GM19035 (cell line): Measurements from ENCODE around the gene BCL7C.
"Not testable (repeated sequence)": the region's sequence is repeated elsewhere in the genome, so short reads cannot be mapped to it uniquely, and the experiment has no call there.

Source experiments
- ATAC-seq: cut with Tn5 transposase; IDR thresholded peaks from one replicate; pipeline ENCODE4 v1.9.1; 2021; ENCODE audit not compliant: unreplicated experiment

Gene BCL7C

GRCh38 chr16:30896261-30896888, 2.5 kb upstream of the BCL7C start, which contains the start of gene CTF1:
Gene CTF1 (plus strand): TSS chr16:30896614. CDS start chr16:30896644, 30 bp downstream.
- no peak for ATAC-seq

DNA sequence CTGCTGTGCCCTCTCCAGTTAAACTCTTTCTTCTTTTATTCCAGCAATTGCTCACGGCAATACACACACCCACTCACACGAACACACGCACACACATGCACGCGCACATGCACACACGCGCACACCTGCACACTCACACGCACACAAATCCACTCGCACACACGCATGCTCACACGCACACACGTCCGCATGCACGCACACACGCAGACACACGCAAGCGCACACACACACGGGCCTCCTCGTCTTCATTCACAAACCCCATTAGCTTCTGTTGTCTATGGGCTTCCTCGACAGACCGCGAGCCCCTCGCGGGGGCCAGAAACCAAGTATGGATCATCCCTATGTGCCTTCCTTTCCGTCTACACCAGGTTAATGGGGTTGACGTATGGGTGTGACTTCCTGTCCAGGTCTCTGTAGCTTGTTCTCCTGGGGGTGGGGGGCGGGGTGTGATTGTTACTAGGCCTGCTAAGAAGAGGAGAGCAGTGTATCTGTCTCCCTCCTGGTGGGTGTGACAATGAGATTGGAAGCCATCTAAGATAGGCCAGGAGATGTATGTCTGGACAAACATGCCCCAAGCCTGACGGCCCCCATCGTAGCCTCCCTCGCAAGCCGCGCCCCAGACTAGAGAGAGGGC, 1.9 kb upstream of the BCL7C start:
- no peak for ATAC-seq

GRCh38 chr16:30894540-30895368, 877 bp upstream of the BCL7C start:
- ATAC-seq = no peak

- ATAC-seq = peak; percentile 14
Observed at GRCh38 chr16:30893417-30893743, 497 bp downstream of the BCL7C start.

DNA sequence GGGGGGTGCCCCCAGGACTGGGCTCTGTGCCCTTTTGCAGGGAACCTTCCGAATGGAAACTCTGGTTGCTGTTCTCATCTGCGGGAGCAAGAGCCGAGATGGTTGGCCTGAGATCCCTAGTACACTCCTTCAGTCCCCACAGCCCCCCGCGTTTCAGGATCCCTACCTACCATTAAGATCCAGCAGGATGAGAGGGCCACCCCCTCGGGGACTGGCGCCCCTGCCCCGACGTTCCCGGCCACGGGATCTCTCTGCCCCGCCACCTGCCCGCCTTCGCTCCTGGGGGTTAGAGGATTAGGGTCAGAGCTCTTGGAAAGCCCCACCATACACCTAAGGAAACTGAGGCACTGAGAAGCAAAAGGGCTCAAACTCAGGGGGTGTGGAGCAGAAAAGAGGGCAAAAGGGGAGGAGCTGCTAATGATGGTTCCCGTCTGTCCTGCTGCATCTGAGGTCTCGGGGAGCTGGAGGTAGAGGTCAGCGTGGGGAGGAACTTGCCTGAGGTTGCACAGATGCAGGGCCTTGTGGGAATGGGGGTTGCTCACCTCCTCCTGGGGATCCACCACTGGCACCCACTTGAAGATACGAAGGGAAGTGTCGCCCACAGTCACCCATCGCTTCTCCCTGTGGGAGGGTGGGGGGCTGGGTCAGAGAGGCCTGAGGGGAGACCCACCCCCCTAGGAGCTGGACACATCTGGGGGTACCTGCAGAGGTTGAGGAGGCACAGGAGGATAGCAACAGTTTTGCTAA, 1.0 kb downstream of the BCL7C start:
- no peak for ATAC-seq

- not testable (repeated sequence) for ATAC-seq
Observed at GRCh38 chr16:30891043-30891823, 2.6 kb downstream of the BCL7C start.

- no peak for ATAC-seq
Observed at GRCh38 chr16:30889721-30890120, 4.2 kb downstream of the BCL7C start.

DNA sequence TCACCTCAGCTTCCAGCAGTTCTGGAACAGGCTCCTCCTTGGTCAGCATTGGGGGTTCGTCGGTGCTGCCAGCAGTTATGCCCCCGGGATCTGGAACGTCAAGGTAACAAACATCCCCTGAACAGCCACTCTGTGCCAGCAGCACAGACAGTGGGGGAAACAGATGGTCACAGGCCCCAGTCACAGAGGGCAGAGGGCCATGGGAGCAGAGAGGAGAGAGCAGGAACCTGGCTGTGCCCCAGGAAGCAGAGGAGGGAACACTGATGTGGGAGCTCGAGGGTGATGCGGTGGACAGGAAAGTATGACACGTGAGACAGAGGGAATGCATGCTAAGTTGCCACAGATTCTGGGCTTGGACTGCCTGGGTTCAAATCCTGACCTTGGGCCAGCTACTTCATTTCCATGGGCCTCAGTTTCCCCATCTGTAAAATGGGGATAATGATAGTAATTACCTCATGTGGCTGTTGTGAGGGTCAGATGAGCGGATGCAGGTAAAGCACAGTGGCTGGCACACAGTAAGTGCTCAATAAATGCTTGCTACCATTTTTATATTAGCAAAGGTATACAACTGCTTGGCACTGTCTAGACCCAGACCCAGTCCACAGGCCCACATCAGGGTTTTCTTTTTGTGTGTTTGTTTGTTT, 4.9 kb downstream of the BCL7C start:
- ATAC-seq = no peak

DNA sequence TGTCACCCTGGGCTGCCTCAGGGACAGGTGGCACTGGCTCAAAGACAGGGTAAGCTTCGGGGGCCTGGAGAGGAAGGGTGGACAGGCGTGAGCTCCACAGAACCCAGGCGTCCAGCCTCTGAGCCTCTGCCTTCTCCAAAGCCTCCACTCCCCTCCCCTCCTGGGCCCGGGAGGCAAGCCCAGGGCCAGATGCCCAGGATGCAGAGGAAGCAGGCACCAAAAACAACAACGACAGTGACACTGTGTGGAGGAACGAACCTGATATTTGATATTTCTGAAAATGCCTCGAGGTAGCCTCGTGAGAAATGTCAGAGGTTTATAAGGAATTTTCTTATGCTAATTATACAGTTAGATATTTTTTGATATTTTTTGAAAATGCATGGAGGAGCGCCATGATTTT, 6.0 kb downstream of the BCL7C start:
- no peak for ATAC-seq

DNA sequence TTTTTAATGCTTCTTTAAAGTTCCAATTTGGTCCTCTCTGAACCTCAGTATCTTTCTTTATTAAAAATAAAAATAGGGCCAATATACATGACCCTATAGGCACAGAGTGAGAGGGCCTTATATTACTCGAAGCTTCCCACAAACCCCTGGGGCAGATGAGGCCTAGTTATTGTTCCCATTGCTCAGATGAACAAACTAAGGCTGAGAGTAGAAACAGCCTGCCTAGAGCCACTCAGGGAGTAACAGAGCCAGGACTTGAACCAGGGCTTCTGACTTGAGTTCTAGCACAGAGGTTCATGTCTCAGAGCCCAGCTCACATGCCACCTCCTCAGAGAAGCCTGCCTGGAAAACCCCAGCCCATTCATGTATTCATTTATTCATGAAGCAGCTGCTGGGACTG, 7.7 kb downstream of the BCL7C start:
- no peak for ATAC-seq

- no peak for ATAC-seq
Observed at GRCh38 chr16:30885196-30885595, 8.7 kb downstream of the BCL7C start.

DNA sequence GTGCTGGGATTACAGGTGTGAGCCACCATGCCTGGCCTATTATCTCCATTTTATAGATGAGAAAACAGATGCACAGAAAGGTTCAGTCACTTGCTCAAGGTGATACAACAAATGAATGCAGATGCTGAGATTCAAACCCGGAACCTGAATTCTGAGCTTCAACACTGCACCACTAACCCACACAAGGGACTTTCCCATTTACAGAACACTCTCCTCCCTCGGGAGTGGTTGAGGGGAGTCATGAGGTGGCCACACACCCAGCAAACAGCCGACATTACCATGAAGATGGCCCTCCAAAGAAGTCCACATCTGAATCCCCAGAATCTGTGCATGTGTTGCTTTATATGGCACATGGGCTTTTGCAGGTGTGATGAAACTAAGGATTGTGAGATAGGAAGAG, 9.1 kb downstream of the BCL7C start:
- no peak for ATAC-seq

- no peak for ATAC-seq
Observed at GRCh38 chr16:30882429-30883310, 11.2 kb downstream of the BCL7C start.

DNA sequence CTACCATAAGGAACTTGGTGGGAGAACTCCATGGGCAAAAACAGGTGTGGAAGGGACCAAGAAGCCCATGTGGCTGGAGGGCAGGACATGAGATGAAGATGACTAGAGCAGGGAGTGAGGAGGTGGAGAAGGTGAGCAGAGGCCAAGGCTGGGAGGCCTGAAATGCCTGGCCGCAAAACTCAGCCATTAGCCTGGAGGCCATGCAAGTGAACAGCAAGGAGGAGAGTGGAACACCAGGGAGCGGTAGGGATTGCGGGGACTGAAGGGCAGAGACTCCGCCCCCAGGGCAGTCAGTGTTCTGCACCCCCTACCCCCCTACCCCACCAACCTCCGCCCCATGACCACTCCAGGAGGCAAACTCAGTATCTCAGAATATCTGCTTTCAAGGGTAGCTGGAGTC, 17.0 kb downstream of the BCL7C start:
- no peak for ATAC-seq

GRCh38 chr16:30875871-30876801, 17.7 kb downstream of the BCL7C start:
- no peak for ATAC-seq

- ATAC-seq = peak; percentile 86
Observed at GRCh38 chr16:30874821-30875717, 18.8 kb downstream of the BCL7C start.

- ATAC-seq = no peak
Observed at GRCh38 chr16:30874244-30874820, 19.5 kb downstream of the BCL7C start.
